H1 (cell line): Measurements from ENCODE around the gene SFMBT2. TPM values are rescaled to one million over a fixed set of nuclear protein-coding genes. Genes with fewer than 3 reads are reported as not detected.

Experiments
- CTCF ChIA-PET: fragments of 300-600 bp; sonication (Branson Sonifier 250); formaldehyde crosslinking; loops from one replicate; lab custom pipeline; 2021; ENCODE audit not compliant: partially characterized antibody; lab: Charles Lee
- POLR2A ChIA-PET: fragments of 300-600 bp; sonication (Branson Sonifier 250); formaldehyde crosslinking; loops from one replicate; lab custom pipeline; 2021; ENCODE audit warnings: inconsistent platforms; ENCODE audit not compliant: partially characterized antibody; lab: Charles Lee
- DNase-seq, 2 experiments: peaks; one replicate each; pipeline versions ENCODE4 v3.0.0 to v3.0.0-alpha.2; 2010 to 2022; ENCODE audit warnings: low spot score in 2 of 2, low read depth in 1 of 2, mixed read lengths in 1 of 2
- FAIRE-seq: peaks from 2 replicates; lab custom pipeline; 2011; peaks lifted over from hg19 to GRCh38; lab: Jason Lieb, UNC
- H2AFZ ChIP-seq: 2 replicates; pipeline ENCODE4 v1.8.1; 2012; ENCODE audit warnings: low read length, inconsistent platforms
- H2AK5ac ChIP-seq: 2 replicates; pipeline ENCODE4 v1.6.1; 2013; ENCODE audit warnings: low read depth, low read length
- H2BK120ac ChIP-seq: replicated peaks from 2 replicates; pipeline ENCODE3; 2013; ENCODE audit warnings: low read depth, low read length, inconsistent platforms
- H2BK12ac ChIP-seq: 2 replicates; pipeline ENCODE4 v1.6.1; 2013; ENCODE audit warnings: low read depth, low read length
- H2BK15ac ChIP-seq: 2 replicates; pipeline ENCODE4 v1.6.1; 2013; ENCODE audit warnings: low read length
- H2BK20ac ChIP-seq: 2 replicates; pipeline ENCODE4 v1.6.1; 2013; ENCODE audit warnings: low read length
- H2BK5ac ChIP-seq: 2 replicates; pipeline ENCODE4 v1.6.1; 2013; ENCODE audit warnings: low read depth, low read length
- H3K14ac ChIP-seq: 2 replicates; pipeline ENCODE4 v1.6.1; 2013; ENCODE audit warnings: inconsistent platforms; ENCODE audit not compliant: insufficient read length
- H3K18ac ChIP-seq: 2 replicates; pipeline ENCODE4 v1.6.1; 2013; ENCODE audit warnings: low read length; ENCODE audit errors: extremely low read depth
- H3K23ac ChIP-seq: 2 replicates; pipeline ENCODE4 v1.6.1; 2013; ENCODE audit warnings: inconsistent platforms; ENCODE audit not compliant: insufficient read length
- H3K23me2 ChIP-seq: 2 replicates; pipeline ENCODE4 v1.6.1; 2013; ENCODE audit warnings: low read depth, low read length
- H3K27ac ChIP-seq: 2 replicates; pipeline ENCODE4 v1.6.1; 2011; ENCODE audit warnings: low read depth, low read length, inconsistent platforms
- H3K27me3 ChIP-seq, 4 experiments: replicated peaks in 1 of 4; 1 replicate in 1 of 4; 2 replicates in 3 of 4; pipeline versions ENCODE4 v1.6.1 to v1.8.1; 2011 to 2013; ENCODE audit warnings: low read length in 3 of 4, mild to moderate bottlenecking in 3 of 4, inconsistent platforms in 2 of 4, mixed read lengths in 2 of 4, moderate library complexity in 1 of 4; ENCODE audit not compliant: control insufficient read depth in 3 of 4, insufficient read depth in 3 of 4; ENCODE audit errors: extremely low read depth in 1 of 4
- H3K36me3 ChIP-seq, 4 experiments: 2 replicates each; pipeline versions ENCODE4 v1.6.1 to v1.8.1; 2011 to 2013; ENCODE audit warnings: mild to moderate bottlenecking in 4 of 4, low read length in 3 of 4, moderate library complexity in 2 of 4, control low read depth in 1 of 4, inconsistent platforms in 1 of 4; ENCODE audit not compliant: insufficient read depth in 4 of 4, control insufficient read depth in 2 of 4
- H3K4ac ChIP-seq: replicated peaks from 2 replicates; pipeline ENCODE3; 2013; ENCODE audit warnings: low read length, low read depth, mixed read lengths, inconsistent platforms; ENCODE audit not compliant: insufficient read length
- H3K4me1 ChIP-seq, 4 experiments: replicated peaks in 1 of 4; 1 replicate in 1 of 4; 2 replicates in 3 of 4; pipeline versions ENCODE4 v1.6.1 to v1.8.1; 2011 to 2013; ENCODE audit warnings: low read length in 3 of 4, inconsistent platforms in 2 of 4, mixed read lengths in 1 of 4; ENCODE audit not compliant: insufficient read depth in 4 of 4, control insufficient read depth in 3 of 4
- H3K4me2 ChIP-seq, 2 experiments: 2 replicates each; pipeline versions ENCODE4 v1.6.1 to v1.8.1; 2011 to 2013; ENCODE audit warnings: low read depth in 2 of 2, low read length in 2 of 2, control low read depth in 1 of 2, inconsistent platforms in 1 of 2, mild to moderate bottlenecking in 1 of 2; ENCODE audit not compliant: insufficient read depth in 1 of 2
- H3K4me3 ChIP-seq, 4 experiments: fragments of 200-600, 300-600 bp in 1 of 4; sonication (generic), shearing (Covaris generic), sonication (Bioruptor Twin) in 1 of 4; 2 replicates each; pipeline versions ENCODE4 v1.5.1 to v1.8.1; 2011 to 2016; ENCODE audit warnings: low read length in 4 of 4, low read depth in 3 of 4, control low read depth in 2 of 4, inconsistent platforms in 2 of 4, mild to moderate bottlenecking in 2 of 4, mixed read lengths in 1 of 4, moderate library complexity in 1 of 4; ENCODE audit not compliant: insufficient read depth in 2 of 4; ENCODE audit errors: extremely low read depth in 1 of 4
- H3K56ac ChIP-seq: replicated peaks from 2 replicates; pipeline ENCODE3; 2013; ENCODE audit warnings: low read depth, mild to moderate bottlenecking, mixed read lengths, low read length, inconsistent platforms; ENCODE audit not compliant: insufficient read length
- H3K79me1 ChIP-seq: 2 replicates; pipeline ENCODE4 v1.6.1; 2013; ENCODE audit warnings: low read depth, low read length, control low read depth
- H3K79me2 ChIP-seq, 2 experiments: 2 replicates each; pipeline versions ENCODE4 v1.6.1 to v1.8.1; 2012 to 2013; ENCODE audit warnings: low read length in 2 of 2, mild to moderate bottlenecking in 2 of 2, inconsistent platforms in 1 of 2; ENCODE audit not compliant: insufficient read depth in 2 of 2, control insufficient read depth in 1 of 2
- H3K9ac ChIP-seq, 4 experiments: replicated peaks in 1 of 4; 1 replicate in 1 of 4; 2 replicates in 3 of 4; pipeline versions ENCODE4 v1.6.1 to v1.8.1; 2011 to 2013; ENCODE audit warnings: low read depth in 3 of 4, low read length in 3 of 4, control low read depth in 2 of 4, mild to moderate bottlenecking in 2 of 4, moderate library complexity in 2 of 4, inconsistent platforms in 1 of 4; ENCODE audit errors: extremely low read depth in 1 of 4
- H3K9me3 ChIP-seq, 2 experiments: 2 replicates each; pipeline versions ENCODE4 v1.6.1 to v1.8.1; 2012 to 2013; ENCODE audit warnings: mild to moderate bottlenecking in 2 of 2, moderate library complexity in 2 of 2, control low read depth in 1 of 2, inconsistent platforms in 1 of 2, low read depth in 1 of 2, low read length in 1 of 2, mixed read lengths in 1 of 2; ENCODE audit not compliant: insufficient read depth in 2 of 2
- H4K20me1 ChIP-seq, 2 experiments: replicated peaks in 1 of 2; 2 replicates each; pipeline versions ENCODE3 to v1.8.1; 2011 to 2013; ENCODE audit warnings: inconsistent platforms in 2 of 2, low read length in 2 of 2, mild to moderate bottlenecking in 1 of 2; ENCODE audit not compliant: insufficient read depth in 2 of 2, control insufficient read depth in 1 of 2
- H4K5ac ChIP-seq: 2 replicates; pipeline ENCODE4 v1.6.1; 2013; ENCODE audit warnings: low read length, low read depth, mixed read lengths, inconsistent platforms; ENCODE audit not compliant: insufficient read length
- H4K8ac ChIP-seq: 2 replicates; pipeline ENCODE4 v1.8.0; 2013; ENCODE audit warnings: mild to moderate bottlenecking, moderate library complexity, low read length, inconsistent platforms; ENCODE audit not compliant: insufficient read depth; ENCODE audit errors: extremely low read depth
- H4K91ac ChIP-seq: replicated peaks from 2 replicates; pipeline ENCODE3; 2013; ENCODE audit warnings: low read length, mixed read lengths, inconsistent platforms; ENCODE audit not compliant: insufficient read length
- CTBP2 ChIP-seq: IDR thresholded peaks from 2 replicates; pipeline ENCODE4 v1.7.0; 2011; ENCODE audit warnings: borderline replicate concordance, mild to moderate bottlenecking, moderate library complexity, mixed read lengths, low read length; ENCODE audit not compliant: insufficient read depth, insufficient read length
- GTF2F1 ChIP-seq: IDR thresholded peaks from 2 replicates; pipeline ENCODE4 v1.6.1; 2012; ENCODE audit warnings: low read depth, low read length, improper control_type of control experiment, borderline replicate concordance
- PHF8 ChIP-seq: fragments of 200-600 bp; sonication (generic); conservative IDR thresholded peaks from 2 replicates; pipeline ENCODE4 v1.7.1; 2012; ENCODE audit warnings: low read depth, mild to moderate bottlenecking, inconsistent platforms, low read length, moderate library complexity
- SP4 ChIP-seq: IDR thresholded peaks from 2 replicates; pipeline ENCODE4 v1.6.1; 2012; ENCODE audit warnings: low read length, inconsistent platforms
- TBP ChIP-seq: IDR thresholded peaks from 2 replicates; pipeline ENCODE4 v1.6.1; 2011; ENCODE audit warnings: low read depth, low read length, improper control_type of control experiment
- TEAD4 ChIP-seq: IDR thresholded peaks from 2 replicates; pipeline ENCODE4 v1.6.1; 2012; ENCODE audit warnings: low read depth, low read length, inconsistent platforms, mixed read lengths
- WGBS, 2 experiments: shearing (Covaris generic) in 1 of 2; methylation state at CpG; one replicate each; pipeline versions ENCODE4 v1.1.6 to v1.1.7; 2013 to 2015; ENCODE audit warnings: low lambda C conversion rate in 2 of 2, mixed read lengths in 2 of 2, inconsistent platforms in 1 of 2, low coverage in 1 of 2, missing lambda C conversion rate in 1 of 2; ENCODE audit not compliant: insufficient replicate concordance in 2 of 2, insufficient coverage in 1 of 2, insufficient read length in 1 of 2; ENCODE audit errors: extremely low coverage in 1 of 2, missing lambda C conversion rate in 1 of 2; 5-methylcytosine and 5-hydroxymethylcytosine counted together
- polyA plus RNA-seq, 7 experiments: library from polyadenylated mRNA; depleted of rRNA in 3 of 7; stranded (reverse) in 5 of 7; unstranded in 2 of 7; fragments of >200 nt in 5 of 7; fragments of 200-250 nt in 2 of 7; gene quantifications; 1 replicate in 5 of 7; 2 replicates in 1 of 7; 4 replicates in 1 of 7; pipeline versions ENCODE4 v1.2.1 to v1.2.3, GENCODE V29; 2011 to 2013; ENCODE audit warnings: missing spikeins in 2 of 7, mixed read lengths in 2 of 7
- total RNA-seq: library from RNA; stranded (reverse); fragmentation: NEBNext Ultra II Directional; extraction: Animal tissue kit (Norgen Biotek cat#: 25700); gene quantifications from 2 replicates; pipeline ENCODE4 v1.2.1, GENCODE V29; 2021
- TF ChIP-seq, protein P1 (sequence below): IDR thresholded peaks from 2 replicates; pipeline ENCODE4 v1.6.1; 2011; ENCODE audit warnings: low read depth, mild to moderate bottlenecking, low read length; ENCODE audit not compliant: insufficient read depth
- TF ChIP-seq, protein P2 (sequence below): IDR thresholded peaks from 2 replicates; pipeline ENCODE4 v1.6.1; 2011; ENCODE audit warnings: low read length, improper control_type of control experiment
- TF ChIP-seq, protein P3 (sequence below): IDR thresholded peaks from 2 replicates; pipeline ENCODE4 v1.6.1; 2012; ENCODE audit warnings: low read length, inconsistent platforms

SFMBT2 gene
- total and polyA plus RNA-seq, 2 of the 8 experiments (the other 6 are each of a cell fraction or from before 2014, with no cell fraction given): 2.9 to 11.0 TPM

DNA sequence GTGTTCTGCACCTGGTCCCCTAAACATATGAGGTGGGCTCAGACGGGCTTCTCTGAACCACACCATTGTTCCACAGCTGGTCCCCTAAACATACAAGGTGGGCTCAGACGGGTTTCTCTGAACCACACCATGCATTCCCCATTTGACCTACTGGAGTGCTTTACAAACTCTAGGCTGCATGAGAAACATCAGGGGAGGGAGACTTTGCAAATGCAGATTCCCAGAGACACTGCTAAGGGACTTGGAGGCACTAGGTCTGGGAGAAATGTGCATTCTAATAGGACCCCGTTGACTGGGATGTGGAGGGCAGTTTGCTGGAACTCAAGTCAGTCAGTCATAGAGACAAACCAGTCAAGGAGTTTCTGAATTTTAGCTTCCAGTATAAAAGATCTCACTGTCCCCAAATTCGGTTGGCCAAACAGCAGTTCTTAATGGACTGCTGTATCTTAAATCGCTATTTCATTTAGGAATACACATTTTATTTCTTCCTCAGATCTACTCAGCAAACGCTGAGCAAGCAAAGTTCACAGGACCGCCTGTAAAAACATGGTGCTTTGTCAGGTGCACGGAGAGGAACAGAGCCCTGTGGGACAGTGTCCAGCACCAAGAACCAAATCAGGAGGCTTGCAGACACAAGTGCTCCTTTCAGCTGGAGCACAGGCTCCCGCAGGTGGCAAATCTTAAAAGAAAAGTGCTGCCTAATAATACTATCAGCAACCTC lies 198.8 kb downstream of the SFMBT2 start:
- no peak overlapping the region for H2AK5ac ChIP-seq
- POLR2A ChIA-PET: interaction anchor here (1.1 kb wide), 1 partner anchor 10 kb away, joined by 4 read pairs; no protein-coding TSS in a partner anchor
- no peak overlapping the region for H3K18ac ChIP-seq
- H2BK15ac ChIP-seq: no peak overlapping the region
- H3K23me2 ChIP-seq: no peaks in the 10 kb centered on the region
- no peak overlapping the region for H2BK12ac ChIP-seq
- peaks cover 1% of the 10 kb centered on the region; the same call in 1 of the 2 replicates for H3K79me1 ChIP-seq
- H3K56ac ChIP-seq: no peak overlapping the region
- no peaks in the 10 kb centered on the region for H3K9me3 ChIP-seq
- no peak overlapping the region for H2BK5ac ChIP-seq
- H2BK120ac ChIP-seq: no peak overlapping the region
- no peak overlapping the region for H3K23ac ChIP-seq
- H4K20me1 ChIP-seq: no peaks in the 10 kb centered on the region
- no peak overlapping the region for H3K9ac ChIP-seq
- no peak for DNase-seq
- H4K5ac ChIP-seq: no peak overlapping the region
- no peaks in the 10 kb centered on the region for H3K36me3 ChIP-seq
- no peak overlapping the region for H3K4me2 ChIP-seq
- no peak overlapping the region for H4K91ac ChIP-seq
- no peak overlapping the region for H2AFZ ChIP-seq
- H4K8ac ChIP-seq: no peak overlapping the region
- no peak overlapping the region; a peak in 1 of 8 replicates for H3K4me3 ChIP-seq
- FAIRE-seq: no peak
- no peak overlapping the region for H3K4ac ChIP-seq
- peaks cover 2 to 5% (median 3%) of the 10 kb centered on the region in 4 experiments; a peak in 5 of 7 replicates for H3K4me1 ChIP-seq
- H3K27ac ChIP-seq: no peak overlapping the region
- CTCF ChIA-PET: interaction anchor here (0.8 to 1.4 kb wide), 4 partner anchors 90 to 475 kb away, joined by 3 to 4 read pairs (median 3); no protein-coding TSS in a partner anchor
- H3K27me3 ChIP-seq: no peaks in the 10 kb centered on the region
- WGBS, 2 experiments: 65% methylated on average over 9 of the region's 9 CpGs; no CpG with 5 or more reads in 1 of the 2 experiments
- H2BK20ac ChIP-seq: no peak overlapping the region
- no peak overlapping the region for H3K14ac ChIP-seq
- no peaks in the 10 kb centered on the region for H3K79me2 ChIP-seq
- TF ChIP-seq TBP (no peak), GTF2F1 (no peak), PHF8 (no peak), TEAD4 (no peak), CTBP2 (no peak), SP4 (no peak)
- TF ChIP-seq, protein P1, sequence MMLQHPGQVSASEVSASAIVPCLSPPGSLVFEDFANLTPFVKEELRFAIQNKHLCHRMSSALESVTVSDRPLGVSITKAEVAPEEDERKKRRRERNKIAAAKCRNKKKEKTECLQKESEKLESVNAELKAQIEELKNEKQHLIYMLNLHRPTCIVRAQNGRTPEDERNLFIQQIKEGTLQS: no peak
- TF ChIP-seq, protein P2, sequence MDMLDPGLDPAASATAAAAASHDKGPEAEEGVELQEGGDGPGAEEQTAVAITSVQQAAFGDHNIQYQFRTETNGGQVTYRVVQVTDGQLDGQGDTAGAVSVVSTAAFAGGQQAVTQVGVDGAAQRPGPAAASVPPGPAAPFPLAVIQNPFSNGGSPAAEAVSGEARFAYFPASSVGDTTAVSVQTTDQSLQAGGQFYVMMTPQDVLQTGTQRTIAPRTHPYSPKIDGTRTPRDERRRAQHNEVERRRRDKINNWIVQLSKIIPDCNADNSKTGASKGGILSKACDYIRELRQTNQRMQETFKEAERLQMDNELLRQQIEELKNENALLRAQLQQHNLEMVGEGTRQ: no peak
- TF ChIP-seq, protein P3, sequence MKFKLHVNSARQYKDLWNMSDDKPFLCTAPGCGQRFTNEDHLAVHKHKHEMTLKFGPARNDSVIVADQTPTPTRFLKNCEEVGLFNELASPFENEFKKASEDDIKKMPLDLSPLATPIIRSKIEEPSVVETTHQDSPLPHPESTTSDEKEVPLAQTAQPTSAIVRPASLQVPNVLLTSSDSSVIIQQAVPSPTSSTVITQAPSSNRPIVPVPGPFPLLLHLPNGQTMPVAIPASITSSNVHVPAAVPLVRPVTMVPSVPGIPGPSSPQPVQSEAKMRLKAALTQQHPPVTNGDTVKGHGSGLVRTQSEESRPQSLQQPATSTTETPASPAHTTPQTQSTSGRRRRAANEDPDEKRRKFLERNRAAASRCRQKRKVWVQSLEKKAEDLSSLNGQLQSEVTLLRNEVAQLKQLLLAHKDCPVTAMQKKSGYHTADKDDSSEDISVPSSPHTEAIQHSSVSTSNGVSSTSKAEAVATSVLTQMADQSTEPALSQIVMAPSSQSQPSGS: no peak
